ENCODE data around the gene ATP13A2. TPM values are rescaled to one million over a fixed set of nuclear protein-coding genes. Genes with fewer than 3 reads are reported as not detected.

The ATP13A2 gene
- polyA plus RNA-seq, 1 of the 3 experiments (the other 2 are of a cell fraction): 29.3 TPM

GRCh38 chr1:16975211-16975610 is 36.5 kb downstream of the ATP13A2 start (continued):
- TF ChIP-seq, protein P1, sequence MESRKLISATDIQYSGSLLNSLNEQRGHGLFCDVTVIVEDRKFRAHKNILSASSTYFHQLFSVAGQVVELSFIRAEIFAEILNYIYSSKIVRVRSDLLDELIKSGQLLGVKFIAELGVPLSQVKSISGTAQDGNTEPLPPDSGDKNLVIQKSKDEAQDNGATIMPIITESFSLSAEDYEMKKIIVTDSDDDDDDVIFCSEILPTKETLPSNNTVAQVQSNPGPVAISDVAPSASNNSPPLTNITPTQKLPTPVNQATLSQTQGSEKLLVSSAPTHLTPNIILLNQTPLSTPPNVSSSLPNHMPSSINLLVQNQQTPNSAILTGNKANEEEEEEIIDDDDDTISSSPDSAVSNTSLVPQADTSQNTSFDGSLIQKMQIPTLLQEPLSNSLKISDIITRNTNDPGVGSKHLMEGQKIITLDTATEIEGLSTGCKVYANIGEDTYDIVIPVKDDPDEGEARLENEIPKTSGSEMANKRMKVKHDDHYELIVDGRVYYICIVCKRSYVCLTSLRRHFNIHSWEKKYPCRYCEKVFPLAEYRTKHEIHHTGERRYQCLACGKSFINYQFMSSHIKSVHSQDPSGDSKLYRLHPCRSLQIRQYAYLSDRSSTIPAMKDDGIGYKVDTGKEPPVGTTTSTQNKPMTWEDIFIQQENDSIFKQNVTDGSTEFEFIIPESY (IDR thresholded peaks at IDR 0.05; ENCODE audit: borderline replicate concordance, low read depth): no peak
- TF ChIP-seq, protein P2, sequence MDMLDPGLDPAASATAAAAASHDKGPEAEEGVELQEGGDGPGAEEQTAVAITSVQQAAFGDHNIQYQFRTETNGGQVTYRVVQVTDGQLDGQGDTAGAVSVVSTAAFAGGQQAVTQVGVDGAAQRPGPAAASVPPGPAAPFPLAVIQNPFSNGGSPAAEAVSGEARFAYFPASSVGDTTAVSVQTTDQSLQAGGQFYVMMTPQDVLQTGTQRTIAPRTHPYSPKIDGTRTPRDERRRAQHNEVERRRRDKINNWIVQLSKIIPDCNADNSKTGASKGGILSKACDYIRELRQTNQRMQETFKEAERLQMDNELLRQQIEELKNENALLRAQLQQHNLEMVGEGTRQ (IDR thresholded peaks at IDR 0.05; ENCODE audit: borderline replicate concordance, low read depth, low read length): no peak
- no peak for TF ChIP-seq REST (IDR thresholded peaks at IDR 0.05; ENCODE audit: low read depth, low read length)
- no peak for TF ChIP-seq EZH2phosphoT487 (IDR thresholded peaks at IDR 0.05; ENCODE audit: borderline replicate concordance, low read depth)
- TF ChIP-seq USF1 (IDR thresholded peaks at IDR 0.05; ENCODE audit: borderline replicate concordance, low read depth): no peak
- TF ChIP-seq TEAD4 (IDR thresholded peaks at IDR 0.05; ENCODE audit: borderline replicate concordance, insufficient read depth): no peak
- TF ChIP-seq RAD21 (IDR thresholded peaks at IDR 0.05; ENCODE audit: low read length): no peak

GRCh38 chr1:16973215-16973614 is 38.5 kb downstream of the ATP13A2 start:
- WGBS (ENCODE audit: low lambda C conversion rate): 80% methylated on average over 7 of the region's 9 CpGs

More at GRCh38 chr1:16973215-16973614, 38.5 kb downstream of the ATP13A2 start:
- H3K79me2 ChIP-seq (ENCODE audit: insufficient read depth): peaks cover 30% of the 10 kb centered on the region
- H3K4me3 ChIP-seq (ENCODE audit: low read depth in 2 of 2, low read length in 1 of 2): no peak overlapping the region
- H4K20me1 ChIP-seq (ENCODE audit: insufficient read depth): peaks cover 36% of the 10 kb centered on the region
- POLR2A ChIA-PET: no interaction called here
- peaks cover 0 to 40% of the 10 kb centered on the region in 2 experiments; a peak in 1 of 4 replicates for H3K4me1 ChIP-seq (ENCODE audit: control insufficient read depth in 1 of 2, insufficient read depth in 2 of 2, low read depth in 1 of 2, low read length in 1 of 2)
- H3K36me3 ChIP-seq (replicated peaks in 1 of 2; ENCODE audit: control insufficient read depth in 1 of 2, insufficient read depth in 2 of 2, low read length in 1 of 2): peaks cover 14 to 24% of the 10 kb centered on the region in 2 experiments
- no peaks in the 10 kb centered on the region for H3K9me2 ChIP-seq
- no peak for DNase-seq
- H3K9ac ChIP-seq: no peak overlapping the region
- H3K4me2 ChIP-seq: no peak overlapping the region
- H3K27ac ChIP-seq (ENCODE audit: low read depth in 2 of 2, low read length in 1 of 2): no peak overlapping the region
- CTCF ChIA-PET: interaction anchor here (1.1 kb wide), 1 partner anchor 13 kb away, joined by 3 read pairs; no protein-coding TSS in a partner anchor
- H3K27me3 ChIP-seq (ENCODE audit: insufficient read depth): no peaks in the 10 kb centered on the region
- H3K9me3 ChIP-seq: no peaks in the 10 kb centered on the region
- no peak overlapping the region for H2AFZ ChIP-seq (ENCODE audit: low read depth)
- TF ChIP-seq TCF12 (IDR thresholded peaks at IDR 0.05) (no peak), POLR2AphosphoS5 (IDR thresholded peaks at IDR 0.05; ENCODE audit: low read depth, low read length) (no peak), ELF1 (IDR thresholded peaks at IDR 0.05) (no peak), SIN3A (IDR thresholded peaks at IDR 0.05; ENCODE audit: borderline replicate concordance, low read depth, low read length) (no peak), CHD2 (IDR thresholded peaks at IDR 0.05; ENCODE audit: low read length, partially characterized antibody) (no peak), MEF2A (IDR thresholded peaks at IDR 0.05; ENCODE audit: borderline replicate concordance, low read depth) (no peak), EP300 (IDR thresholded peaks at IDR 0.05; ENCODE audit: borderline replicate concordance in 1 of 2, low read depth in 1 of 2, low read length in 1 of 2) (no peak), JUND (IDR thresholded peaks at IDR 0.05) (no peak), RXRA (IDR thresholded peaks at IDR 0.05; ENCODE audit: borderline replicate concordance, low read depth) (no peak), NFIC (IDR thresholded peaks at IDR 0.05; ENCODE audit: borderline replicate concordance) (no peak), USF1 (IDR thresholded peaks at IDR 0.05; ENCODE audit: borderline replicate concordance, low read depth) (no peak), RAD21 (IDR thresholded peaks at IDR 0.05; ENCODE audit: low read length) (no peak)
- H3F3A ChIP-seq (replicated peaks; ENCODE audit: insufficient read depth): peaks cover 12% of the 10 kb centered on the region
